HEK293T (cell line): Measurements from ENCODE around the gene MTMR1.

Experiments
- ARNT ChIP-seq: fragments of 450-650 bp; IDR thresholded peaks from 2 replicates; pipeline ENCODE4 v1.6.1; 2017; ENCODE audit warnings: mild to moderate bottlenecking
- BHLHE40 ChIP-seq: fragments of 450-650 bp; IDR thresholded peaks from 2 replicates; pipeline ENCODE4 v1.6.1; 2016; ENCODE audit warnings: mild to moderate bottlenecking, moderate library complexity, borderline replicate concordance
- CTBP1 ChIP-seq: fragments of 450-650 bp; IDR thresholded peaks from 2 replicates; pipeline ENCODE4 v1.6.1; 2016; ENCODE audit warnings: borderline replicate concordance
- FOXA1 ChIP-seq: fragments of 450-650 bp; IDR thresholded peaks from 2 replicates; pipeline ENCODE4 v1.6.1; 2016; ENCODE audit warnings: mild to moderate bottlenecking
- FOXK2 ChIP-seq: fragments of 450-650 bp; IDR thresholded peaks from 2 replicates; pipeline ENCODE4 v1.6.1; 2016; ENCODE audit warnings: mild to moderate bottlenecking
- FOXM1 ChIP-seq: fragments of 450-650 bp; IDR thresholded peaks from 2 replicates; pipeline ENCODE4 v1.6.1; 2017; ENCODE audit warnings: mild to moderate bottlenecking, borderline replicate concordance
- HDGF ChIP-seq: fragments of 450-650 bp; IDR thresholded peaks from 2 replicates; pipeline ENCODE4 v1.6.1; 2017; ENCODE audit warnings: antibody characterized with exemption, borderline replicate concordance
- L3MBTL2 ChIP-seq: fragments of 450-650 bp; conservative IDR thresholded peaks from 2 replicates; pipeline ENCODE4 v1.6.1; 2016; ENCODE audit warnings: mild to moderate bottlenecking
- LEF1 ChIP-seq: fragments of 450-650 bp; IDR thresholded peaks from 2 replicates; pipeline ENCODE4 v1.6.1; 2017; ENCODE audit warnings: mild to moderate bottlenecking, borderline replicate concordance
- SP1 ChIP-seq: fragments of 450-650 bp; IDR thresholded peaks from 2 replicates; pipeline ENCODE4 v1.6.1; 2017
- SUZ12 ChIP-seq: fragments of 450-650 bp; IDR thresholded peaks from 2 replicates; pipeline ENCODE4 v1.6.1; 2016; ENCODE audit warnings: mild to moderate bottlenecking
- TARDBP ChIP-seq: fragments of 450-650 bp; IDR thresholded peaks from 2 replicates; pipeline ENCODE4 v1.6.1; 2016
- TF ChIP-seq, protein P1 (sequence below): fragments of 450-650 bp; IDR thresholded peaks from 2 replicates; pipeline ENCODE4 v1.6.1; 2016

DNA sequence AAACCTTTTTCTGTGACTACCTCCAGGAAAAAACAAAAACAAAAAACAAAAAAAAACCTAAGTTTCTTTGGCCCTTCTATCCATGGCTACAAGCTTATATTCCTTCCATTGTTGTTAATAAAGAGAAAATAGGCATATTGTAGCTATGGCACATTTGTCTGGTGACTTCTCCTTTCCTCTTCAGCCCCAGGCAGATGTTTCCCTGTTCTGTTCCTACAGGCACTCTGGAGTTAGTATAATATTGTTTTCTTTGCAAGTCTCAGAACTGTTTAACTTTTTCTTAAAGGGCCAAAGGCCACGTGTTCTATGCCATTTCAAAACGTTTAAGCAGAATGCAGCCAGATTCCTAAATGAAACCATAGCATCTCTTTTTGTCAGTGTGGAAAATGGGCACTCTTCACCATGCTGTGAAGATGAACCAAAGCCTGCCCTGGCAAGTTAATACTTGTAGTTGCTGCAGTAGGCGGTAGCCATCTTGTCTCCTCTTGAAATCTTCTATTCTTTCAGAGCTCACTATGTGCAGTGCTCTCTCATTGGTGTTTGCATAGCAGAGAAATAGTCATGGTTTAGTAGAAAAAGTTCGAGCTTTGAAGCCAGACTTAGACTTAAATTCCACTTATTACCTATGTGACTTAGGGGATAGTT is 44.8 kb upstream of the MTMR1 start:
- TF ChIP-seq HDGF (no peak), LEF1 (no peak), FOXA1 (no peak), SUZ12 (no peak), L3MBTL2 (no peak), SP1 (no peak), ARNT (no peak), CTBP1 (no peak), BHLHE40 (no peak), FOXM1 (no peak), TARDBP (no peak), FOXK2 (no peak)
- TF ChIP-seq, protein P1, sequence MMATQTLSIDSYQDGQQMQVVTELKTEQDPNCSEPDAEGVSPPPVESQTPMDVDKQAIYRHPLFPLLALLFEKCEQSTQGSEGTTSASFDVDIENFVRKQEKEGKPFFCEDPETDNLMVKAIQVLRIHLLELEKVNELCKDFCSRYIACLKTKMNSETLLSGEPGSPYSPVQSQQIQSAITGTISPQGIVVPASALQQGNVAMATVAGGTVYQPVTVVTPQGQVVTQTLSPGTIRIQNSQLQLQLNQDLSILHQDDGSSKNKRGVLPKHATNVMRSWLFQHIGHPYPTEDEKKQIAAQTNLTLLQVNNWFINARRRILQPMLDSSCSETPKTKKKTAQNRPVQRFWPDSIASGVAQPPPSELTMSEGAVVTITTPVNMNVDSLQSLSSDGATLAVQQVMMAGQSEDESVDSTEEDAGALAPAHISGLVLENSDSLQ, result no peak
